Mammary epithelial cell (primary cell): ENCODE data around the gene GEMIN8.

ENCODE experiments used
- EZH2 ChIP-seq: IDR thresholded peaks from 2 replicates; pipeline ENCODE4 v1.6.1; 2012; ENCODE audit warnings: low read length, inconsistent platforms, borderline replicate concordance
- TF ChIP-seq, protein P1 (sequence below), 2 donors: IDR thresholded peaks in 1 of 2; conservative IDR thresholded peaks in 1 of 2; 2 replicates each; pipeline ENCODE4 v1.5.1; 2011 to 2012; ENCODE audit warnings: inconsistent platforms in 2 of 2, low read length in 2 of 2, mild to moderate bottlenecking in 2 of 2, control low read depth in 1 of 2, low read depth in 1 of 2; ENCODE audit not compliant: insufficient read depth in 1 of 2; ENCODE audit errors: extremely low read depth in 1 of 2

DNA sequence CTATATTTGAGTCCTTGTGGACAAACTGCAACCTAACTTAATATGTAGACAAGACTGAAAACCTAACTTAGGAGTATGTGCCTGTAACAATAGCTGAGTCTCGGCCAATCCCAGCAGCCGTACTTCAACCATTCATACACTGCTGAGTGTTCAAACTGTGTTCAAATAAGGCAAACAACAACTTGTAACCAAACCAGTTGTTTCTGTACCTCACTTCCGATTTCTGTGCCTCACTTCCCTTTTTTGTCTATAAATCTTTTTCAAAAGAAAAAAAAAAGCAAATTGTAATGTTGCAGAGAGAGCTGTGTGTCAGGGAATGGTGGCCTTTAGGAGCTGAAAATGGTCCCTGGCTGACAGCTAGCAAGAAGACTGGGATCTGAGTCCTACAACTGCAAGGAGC lies 46.0 kb downstream of the GEMIN8 start:
- TF ChIP-seq, protein P1, sequence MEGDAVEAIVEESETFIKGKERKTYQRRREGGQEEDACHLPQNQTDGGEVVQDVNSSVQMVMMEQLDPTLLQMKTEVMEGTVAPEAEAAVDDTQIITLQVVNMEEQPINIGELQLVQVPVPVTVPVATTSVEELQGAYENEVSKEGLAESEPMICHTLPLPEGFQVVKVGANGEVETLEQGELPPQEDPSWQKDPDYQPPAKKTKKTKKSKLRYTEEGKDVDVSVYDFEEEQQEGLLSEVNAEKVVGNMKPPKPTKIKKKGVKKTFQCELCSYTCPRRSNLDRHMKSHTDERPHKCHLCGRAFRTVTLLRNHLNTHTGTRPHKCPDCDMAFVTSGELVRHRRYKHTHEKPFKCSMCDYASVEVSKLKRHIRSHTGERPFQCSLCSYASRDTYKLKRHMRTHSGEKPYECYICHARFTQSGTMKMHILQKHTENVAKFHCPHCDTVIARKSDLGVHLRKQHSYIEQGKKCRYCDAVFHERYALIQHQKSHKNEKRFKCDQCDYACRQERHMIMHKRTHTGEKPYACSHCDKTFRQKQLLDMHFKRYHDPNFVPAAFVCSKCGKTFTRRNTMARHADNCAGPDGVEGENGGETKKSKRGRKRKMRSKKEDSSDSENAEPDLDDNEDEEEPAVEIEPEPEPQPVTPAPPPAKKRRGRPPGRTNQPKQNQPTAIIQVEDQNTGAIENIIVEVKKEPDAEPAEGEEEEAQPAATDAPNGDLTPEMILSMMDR (conservative IDR thresholded peaks at IDR 0.05 in 1 of 2, IDR thresholded peaks at IDR 0.05 in 1 of 2; ENCODE audit: extremely low read depth in 1 of 2, insufficient read depth in 1 of 2, low read depth in 1 of 2, low read length in 2 of 2), result no peak
- no peak for TF ChIP-seq EZH2
